ENCODE data around the gene FXYD5. TPM values are rescaled to one million over a fixed set of nuclear protein-coding genes. Genes with fewer than 3 reads are reported as not detected.

Gene FXYD5
- total and polyA plus RNA-seq, 2 donors (not counting 1 experiment from before 2014, with no cell fraction given): 310 to 390 TPM

DNA sequence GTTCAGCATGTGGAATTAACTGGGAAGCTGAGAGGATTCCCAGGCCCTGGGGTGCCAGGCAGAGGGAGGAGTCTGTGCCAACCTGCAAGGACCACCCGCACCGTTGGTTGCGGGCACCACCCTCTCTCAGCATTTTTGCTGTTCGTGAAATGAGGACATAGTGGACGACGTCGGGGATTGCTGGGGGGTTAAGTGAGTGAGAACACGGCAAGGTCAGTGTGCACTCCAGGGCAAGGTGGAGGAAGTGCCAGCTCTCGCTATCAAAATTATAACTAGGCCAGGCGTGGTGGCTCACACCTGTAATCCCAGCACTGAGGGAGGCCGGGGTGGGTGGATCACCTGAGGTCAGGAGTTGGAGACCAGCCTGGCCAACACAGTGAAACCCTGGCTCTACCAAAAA lies 36.7 kb upstream of the FXYD5 start:
- TF ChIP-seq, protein P1, sequence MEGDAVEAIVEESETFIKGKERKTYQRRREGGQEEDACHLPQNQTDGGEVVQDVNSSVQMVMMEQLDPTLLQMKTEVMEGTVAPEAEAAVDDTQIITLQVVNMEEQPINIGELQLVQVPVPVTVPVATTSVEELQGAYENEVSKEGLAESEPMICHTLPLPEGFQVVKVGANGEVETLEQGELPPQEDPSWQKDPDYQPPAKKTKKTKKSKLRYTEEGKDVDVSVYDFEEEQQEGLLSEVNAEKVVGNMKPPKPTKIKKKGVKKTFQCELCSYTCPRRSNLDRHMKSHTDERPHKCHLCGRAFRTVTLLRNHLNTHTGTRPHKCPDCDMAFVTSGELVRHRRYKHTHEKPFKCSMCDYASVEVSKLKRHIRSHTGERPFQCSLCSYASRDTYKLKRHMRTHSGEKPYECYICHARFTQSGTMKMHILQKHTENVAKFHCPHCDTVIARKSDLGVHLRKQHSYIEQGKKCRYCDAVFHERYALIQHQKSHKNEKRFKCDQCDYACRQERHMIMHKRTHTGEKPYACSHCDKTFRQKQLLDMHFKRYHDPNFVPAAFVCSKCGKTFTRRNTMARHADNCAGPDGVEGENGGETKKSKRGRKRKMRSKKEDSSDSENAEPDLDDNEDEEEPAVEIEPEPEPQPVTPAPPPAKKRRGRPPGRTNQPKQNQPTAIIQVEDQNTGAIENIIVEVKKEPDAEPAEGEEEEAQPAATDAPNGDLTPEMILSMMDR (IDR thresholded peaks at IDR 0.05): no peak
- TF ChIP-seq EZH2 (IDR thresholded peaks at IDR 0.05; ENCODE audit: borderline replicate concordance, insufficient read depth, low read depth, low read length, poor library complexity, severe bottlenecking): no peak
- no peak overlapping the region for H3K27ac ChIP-seq (ENCODE audit: low read length in 2 of 2)
- H3K4me2 ChIP-seq (replicated peaks; ENCODE audit: low read depth, low read length, poor library complexity, severe bottlenecking): no peak overlapping the region
- Mint-ChIP-seq H3K4me3 (no peak overlapping the region), H3K4me1 (peaks cover 8% of the 10 kb centered on the region), H3K27me3 (peaks cover 3% of the 10 kb centered on the region), H3K27ac (no peak overlapping the region), H3K9me3 (ENCODE audit: insufficient read depth) (no peaks in the 10 kb centered on the region)
- no peaks in the 10 kb centered on the region for H3K79me2 ChIP-seq (ENCODE audit: control insufficient read depth, insufficient read depth, low read length)
- DNase-seq (no peak), ATAC-seq (ENCODE audit: low read depth) (no peak)
- H3K4me1 ChIP-seq (ENCODE audit: control insufficient read depth in 2 of 2, insufficient read depth in 2 of 2, low read length in 2 of 2): peaks cover 7 to 9% of the 10 kb centered on the region in 2 donors
- H3K9me3 ChIP-seq (ENCODE audit: control extremely low read depth in 1 of 3, control insufficient read depth in 2 of 3, insufficient read depth in 1 of 3, low read length in 2 of 3): peaks cover 0 to 4% (median 0%) of the 10 kb centered on the region in 3 donors
- no peak overlapping the region for H3K4me3 ChIP-seq (ENCODE audit: control extremely low read depth in 1 of 5, extremely low read depth in 1 of 5, insufficient read depth in 1 of 5, low read depth in 2 of 5, low read length in 4 of 5)
- no peaks in the 10 kb centered on the region for H3K36me3 ChIP-seq (replicated peaks in 1 of 2; ENCODE audit: control extremely low read depth in 1 of 2, control insufficient read depth in 1 of 2, extremely low read depth in 1 of 2, insufficient read depth in 2 of 2, low read length in 1 of 2)
- H2AFZ ChIP-seq (ENCODE audit: insufficient read depth, low read depth, low read length, poor library complexity, severe bottlenecking): no peak overlapping the region
- intact Hi-C loops (cut with micrococcal nuclease): no loop called here
- POLR2A ChIA-PET: no interaction called here
- CTCF ChIA-PET: interaction anchor here (0.9 to 4.5 kb wide), 5 partner anchors 11 to 51 kb away, joined by 3 to 31 read pairs (median 3); partner anchors contain the start of gene LGI4
- WGBS (ENCODE audit: insufficient coverage): 80% methylated on average over 11 of the region's 11 CpGs
- H3K27me3 ChIP-seq (replicated peaks in 1 of 4; ENCODE audit: control extremely low read depth in 1 of 4, control insufficient read depth in 3 of 4, insufficient read depth in 4 of 4, low read length in 3 of 4): peaks cover 0 to 18% (median 2%) of the 10 kb centered on the region in 4 experiments
- no peaks in the 10 kb centered on the region for H4K20me1 ChIP-seq (ENCODE audit: control insufficient read depth, insufficient read depth, low read length, poor library complexity, severe bottlenecking)
- H3K9ac ChIP-seq (ENCODE audit: low read length): no peak overlapping the region

DNA sequence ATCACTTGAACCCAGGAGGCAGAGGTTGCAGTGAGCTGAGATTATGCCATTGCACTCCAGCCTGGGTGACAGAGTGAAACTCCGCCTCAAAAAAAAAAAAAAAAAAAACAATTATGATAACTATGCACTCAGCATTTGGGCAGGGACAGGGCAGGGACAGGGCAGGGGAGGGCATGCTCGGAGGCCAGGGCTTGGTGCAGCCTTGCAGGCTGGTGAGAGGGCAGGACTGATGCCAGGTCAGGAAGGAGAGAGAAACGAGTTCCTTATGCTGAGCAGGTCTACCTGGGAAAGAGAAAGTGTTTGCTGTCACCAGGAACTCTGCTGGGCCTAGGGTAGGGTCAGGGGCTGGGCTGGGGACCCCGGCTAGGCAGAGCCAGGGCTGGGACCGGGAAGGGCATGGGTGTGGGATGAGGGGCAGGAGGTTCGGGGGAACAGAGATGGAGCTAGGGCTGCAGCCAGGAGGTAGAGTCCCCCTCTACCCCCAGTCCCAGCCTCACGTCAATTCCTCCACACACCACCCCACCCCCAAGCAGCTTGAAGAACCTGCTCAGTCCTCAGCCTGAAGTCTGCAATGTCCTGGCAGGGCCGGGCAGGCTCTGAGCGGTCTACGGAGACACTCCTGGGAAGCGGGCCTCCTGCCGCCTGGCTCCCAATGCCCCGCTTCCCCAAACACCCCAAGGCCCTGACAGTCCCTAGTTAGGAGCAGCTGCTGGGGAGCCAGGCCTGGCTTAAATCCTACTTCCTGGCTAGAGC lies 36.1 kb upstream of the FXYD5 start:
- CTCF ChIA-PET: interaction anchor here (1.2 to 4.5 kb wide), 2 partner anchors 17 to 52 kb away, joined by 4 to 29 read pairs; partner anchors contain the start of gene LGI4
- DNase-seq: no peak

More for the DNA sequence above, 36.1 kb upstream of the FXYD5 start:
- Mint-ChIP-seq H3K4me3 (no peak overlapping the region), H3K27me3 (peaks cover 3% of the 10 kb centered on the region), H3K4me1 (peaks cover 8% of the 10 kb centered on the region), H3K9me3 (ENCODE audit: insufficient read depth) (no peaks in the 10 kb centered on the region), H3K27ac (no peak overlapping the region)
- no peak overlapping the region for H3K4me3 ChIP-seq (ENCODE audit: control extremely low read depth in 1 of 5, extremely low read depth in 1 of 5, insufficient read depth in 1 of 5, low read depth in 2 of 5, low read length in 4 of 5)
- peaks cover 0 to 4% (median 0%) of the 10 kb centered on the region in 3 donors for H3K9me3 ChIP-seq (ENCODE audit: control extremely low read depth in 1 of 3, control insufficient read depth in 2 of 3, insufficient read depth in 1 of 3, low read length in 2 of 3)
- WGBS (ENCODE audit: insufficient coverage): 70% methylated on average over 10 of the region's 13 CpGs
- POLR2A ChIA-PET: no interaction called here
- no peak overlapping the region for H2AFZ ChIP-seq (ENCODE audit: insufficient read depth, low read depth, low read length, poor library complexity, severe bottlenecking)
- H3K4me2 ChIP-seq (replicated peaks; ENCODE audit: low read depth, low read length, poor library complexity, severe bottlenecking): no peak overlapping the region
- TF ChIP-seq, protein P1 (IDR thresholded peaks at IDR 0.05): no peak
- no peak for TF ChIP-seq EZH2 (IDR thresholded peaks at IDR 0.05; ENCODE audit: borderline replicate concordance, insufficient read depth, low read depth, low read length, poor library complexity, severe bottlenecking)
- intact Hi-C loops (cut with micrococcal nuclease): no loop called here
- peaks cover 7 to 10% of the 10 kb centered on the region in 2 donors for H3K4me1 ChIP-seq (ENCODE audit: control insufficient read depth in 2 of 2, insufficient read depth in 2 of 2, low read length in 2 of 2)
- H4K20me1 ChIP-seq (ENCODE audit: control insufficient read depth, insufficient read depth, low read length, poor library complexity, severe bottlenecking): no peaks in the 10 kb centered on the region
- peaks cover 0 to 15% (median 2%) of the 10 kb centered on the region in 4 experiments for H3K27me3 ChIP-seq (replicated peaks in 1 of 4; ENCODE audit: control extremely low read depth in 1 of 4, control insufficient read depth in 3 of 4, insufficient read depth in 4 of 4, low read length in 3 of 4)
- H3K79me2 ChIP-seq (ENCODE audit: control insufficient read depth, insufficient read depth, low read length): no peaks in the 10 kb centered on the region
- no peak overlapping the region for H3K27ac ChIP-seq (ENCODE audit: low read length in 2 of 2)
- no peak for ATAC-seq (ENCODE audit: low read depth)
- no peak overlapping the region for H3K9ac ChIP-seq (ENCODE audit: low read length)
- H3K36me3 ChIP-seq (replicated peaks in 1 of 2; ENCODE audit: control extremely low read depth in 1 of 2, control insufficient read depth in 1 of 2, extremely low read depth in 1 of 2, insufficient read depth in 2 of 2, low read length in 1 of 2): no peaks in the 10 kb centered on the region

All from B cell (primary cell).